Sigmoid colon (tissue), 3 donors: ENCODE data around the gene ZNF212.

Experiments used
- POLR2A ChIP-seq, 2 donors: fragments of 450-650 bp; IDR thresholded peaks; one replicate each; pipeline ENCODE4 v1.6.1; 2016; ENCODE audit warnings: antibody characterized with exemption in 2 of 2, mild to moderate bottlenecking in 2 of 2, moderate library complexity in 2 of 2
- TF ChIP-seq, protein P1 (sequence below), 4 experiments: fragments of 450-650 bp in 3 of 4; fragments of 200-600 bp in 1 of 4; IDR thresholded peaks; one replicate each; pipeline ENCODE4 v1.5.1; 2016 to 2019; ENCODE audit warnings: antibody characterized with exemption in 4 of 4, mild to moderate bottlenecking in 3 of 4, moderate library complexity in 2 of 4

DNA sequence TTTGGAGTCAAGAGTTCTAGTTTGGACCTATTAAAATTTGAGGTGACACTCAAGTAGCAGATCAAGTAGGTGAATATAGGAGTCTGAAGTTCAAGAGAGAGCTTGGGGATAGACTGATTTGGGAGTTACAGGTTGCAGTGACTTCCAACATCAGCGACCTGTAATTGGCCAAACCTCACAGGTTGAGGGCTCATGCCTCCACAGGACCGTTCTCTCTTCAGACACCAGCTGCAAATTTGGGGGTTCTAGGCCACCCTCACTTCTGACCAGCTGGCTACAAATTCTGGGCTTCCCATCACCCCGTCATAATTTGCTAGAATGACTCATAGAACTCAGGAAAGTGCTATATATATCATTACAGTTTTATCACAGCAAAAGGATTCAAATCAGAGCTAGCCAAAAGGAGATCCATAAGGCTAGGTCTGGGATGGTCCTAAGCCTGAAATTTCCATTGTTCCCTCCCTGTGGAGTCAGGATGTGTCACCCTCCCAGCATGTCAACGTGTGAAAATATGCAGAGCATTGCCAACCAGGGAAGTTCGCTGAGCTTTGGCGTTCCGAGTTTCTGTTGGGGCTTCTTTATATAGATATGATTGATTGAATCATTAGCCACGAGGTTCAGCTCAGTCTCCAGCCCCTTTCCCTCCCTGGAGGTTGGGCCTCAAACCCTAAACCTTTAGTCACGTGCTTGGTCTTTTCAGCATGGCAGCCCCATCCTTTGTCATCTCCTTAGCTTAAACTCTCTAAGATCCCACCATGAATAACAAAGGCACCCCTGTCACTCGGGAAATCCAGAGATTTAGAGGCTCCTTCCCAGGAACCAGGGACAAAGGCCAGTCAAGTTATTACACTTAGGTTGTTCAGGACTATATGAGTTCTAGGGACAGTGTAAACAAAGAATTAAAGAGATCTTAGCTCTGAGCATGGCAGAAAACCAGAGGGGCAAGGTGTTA, 20.7 kb upstream of the ZNF212 start:
- TF ChIP-seq, protein P1, sequence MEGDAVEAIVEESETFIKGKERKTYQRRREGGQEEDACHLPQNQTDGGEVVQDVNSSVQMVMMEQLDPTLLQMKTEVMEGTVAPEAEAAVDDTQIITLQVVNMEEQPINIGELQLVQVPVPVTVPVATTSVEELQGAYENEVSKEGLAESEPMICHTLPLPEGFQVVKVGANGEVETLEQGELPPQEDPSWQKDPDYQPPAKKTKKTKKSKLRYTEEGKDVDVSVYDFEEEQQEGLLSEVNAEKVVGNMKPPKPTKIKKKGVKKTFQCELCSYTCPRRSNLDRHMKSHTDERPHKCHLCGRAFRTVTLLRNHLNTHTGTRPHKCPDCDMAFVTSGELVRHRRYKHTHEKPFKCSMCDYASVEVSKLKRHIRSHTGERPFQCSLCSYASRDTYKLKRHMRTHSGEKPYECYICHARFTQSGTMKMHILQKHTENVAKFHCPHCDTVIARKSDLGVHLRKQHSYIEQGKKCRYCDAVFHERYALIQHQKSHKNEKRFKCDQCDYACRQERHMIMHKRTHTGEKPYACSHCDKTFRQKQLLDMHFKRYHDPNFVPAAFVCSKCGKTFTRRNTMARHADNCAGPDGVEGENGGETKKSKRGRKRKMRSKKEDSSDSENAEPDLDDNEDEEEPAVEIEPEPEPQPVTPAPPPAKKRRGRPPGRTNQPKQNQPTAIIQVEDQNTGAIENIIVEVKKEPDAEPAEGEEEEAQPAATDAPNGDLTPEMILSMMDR (IDR thresholded peaks at IDR 0.05) = no peak
- no peak for TF ChIP-seq POLR2A (IDR thresholded peaks at IDR 0.05)
